HG02885 (cell line): Measurements from ENCODE around the gene TPCN1.

Source experiments
- ATAC-seq: cut with Tn5 transposase; IDR thresholded peaks from one replicate; pipeline ENCODE4 v1.9.1; 2021; ENCODE audit warnings: mild to moderate bottlenecking; ENCODE audit not compliant: unreplicated experiment, poor library complexity

Gene TPCN1

GRCh38 chr12:113329022-113329790 is 107.9 kb downstream of the TPCN1 start:
- no peak for ATAC-seq

- ATAC-seq = no peak
Measured at GRCh38 chr12:113329791-113330417, 108.6 kb downstream of the TPCN1 start.

GRCh38 chr12:113330505-113330904 is 109.2 kb downstream of the TPCN1 start:
- no peak for ATAC-seq

- ATAC-seq = no peak
Measured at GRCh38 chr12:113332688-113333417, 111.6 kb downstream of the TPCN1 start.

GRCh38 chr12:113333418-113333750 is 112.1 kb downstream of the TPCN1 start:
- no peak for ATAC-seq

- ATAC-seq = peak; percentile 7
Measured at GRCh38 chr12:113333877-113334785, 112.9 kb downstream of the TPCN1 start.

GRCh38 chr12:113334786-113335539 is 113.7 kb downstream of the TPCN1 start, which contains the start of gene SLC8B1:
SLC8B1 (minus strand) TSS chr12:113335109; CDS start chr12:113332878, 2,231 bp downstream.
- ATAC-seq = peak; percentile 97

GRCh38 chr12:113339540-113339939 is 118.3 kb downstream of the TPCN1 start:
- no peak for ATAC-seq

- no peak for ATAC-seq
Measured at GRCh38 chr12:113340061-113340460, 118.8 kb downstream of the TPCN1 start.

- ATAC-seq = no peak
Measured at GRCh38 chr12:113341535-113341934, 120.3 kb downstream of the TPCN1 start.

- no peak for ATAC-seq
Measured at GRCh38 chr12:113345318-113345717, 124.1 kb downstream of the TPCN1 start.

GRCh38 chr12:113346353-113346752 is 125.1 kb downstream of the TPCN1 start:
- no peak for ATAC-seq

GRCh38 chr12:113347107-113347506 is 125.8 kb downstream of the TPCN1 start:
- no peak for ATAC-seq

- ATAC-seq = no peak
Measured at GRCh38 chr12:113347892-113348291, 126.6 kb downstream of the TPCN1 start.
